ENCODE results near the gene REEP5. TPM values are rescaled to one million over a fixed set of nuclear protein-coding genes. Genes with fewer than 3 reads are reported as not detected.

Gene REEP5
- total and polyA plus RNA-seq, 7 experiments from 2014 or later = 16.4 to 83.9 (median 30.0) TPM

GRCh38 chr5:112846556-112846955, 75.5 kb downstream of the REEP5 start:
- Mint-ChIP-seq H3K27me3 (peaks cover 0 to 11% (median 4%) of the 10 kb centered on the region in 5 donors), H3K9me3 (peaks cover 0 to 3% (median 0%) of the 10 kb centered on the region in 11 donors), H3K4me1 (peaks cover 4 to 8% (median 6%) of the 10 kb centered on the region in 7 donors), H3K4me3 (no peak overlapping the region), H3K27ac (peak overlapping the region in 1 of 9 donors; percentile 11), H3K36me3 (peaks cover 0 to 11% (median 0%) of the 10 kb centered on the region in 5 donors)
- Histone ChIP-seq H3K9me3 (ENCODE audit: control insufficient read depth in 2 of 3, low read length in 3 of 3) (no peaks in the 10 kb centered on the region), H3K36me3 (ENCODE audit: control insufficient read depth in 2 of 3, insufficient read depth in 3 of 3, low read length in 3 of 3) (no peaks in the 10 kb centered on the region), H3K4me1 (ENCODE audit: control insufficient read depth in 2 of 2, insufficient read depth in 2 of 2, low read length in 2 of 2) (no peaks in the 10 kb centered on the region), H3K27ac (ENCODE audit: low read depth, low read length) (no peak overlapping the region), H3K4me3 (ENCODE audit: low read length) (no peak overlapping the region), H3K27me3 (ENCODE audit: control insufficient read depth in 2 of 2, insufficient read depth in 2 of 2, low read length in 2 of 2) (no peaks in the 10 kb centered on the region)
- ChIA-PET CTCF (interaction anchor here (0.8 kb wide), 1 partner anchor 1676 kb away, joined by 3 read pairs; no protein-coding TSS in a partner anchor), POLR2A (no interaction called here)
- ATAC-seq (no peak), DNase-seq (no peak)
- intact Hi-C loops (cut with micrococcal nuclease) = loop anchor here in 1 of 2 donors (10.0 kb wide), 1 partner anchor 488 kb away; no protein-coding TSS in a partner anchor

- Mint-ChIP-seq H3K9me3 (peaks cover 0 to 3% (median 0%) of the 10 kb centered on the region in 11 donors), H3K27me3 (peaks cover 0 to 3% (median 0%) of the 10 kb centered on the region in 5 donors), H3K27ac (peak overlapping the region in 3 of 9 donors; percentile 3 to 35 (median 4)), H3K4me1 (peaks cover 4 to 8% (median 6%) of the 10 kb centered on the region in 7 donors), H3K36me3 (peaks cover 0 to 27% (median 8%) of the 10 kb centered on the region in 5 donors), H3K4me3 (no peak overlapping the region)
- H3K4me1 ChIP-seq (ENCODE audit: control insufficient read depth in 2 of 2, insufficient read depth in 2 of 2, low read length in 2 of 2) = no peaks in the 10 kb centered on the region
- H3K36me3 ChIP-seq (ENCODE audit: control insufficient read depth in 2 of 3, insufficient read depth in 3 of 3, low read length in 3 of 3) = no peaks in the 10 kb centered on the region
- no peak overlapping the region for H3K27ac ChIP-seq (ENCODE audit: low read depth, low read length)
- ChIA-PET POLR2A (no interaction called here), CTCF (no interaction called here)
- H3K9me3 ChIP-seq (ENCODE audit: control insufficient read depth in 2 of 3, low read length in 3 of 3) = no peaks in the 10 kb centered on the region
- H3K27me3 ChIP-seq (ENCODE audit: control insufficient read depth in 2 of 2, insufficient read depth in 2 of 2, low read length in 2 of 2) = no peaks in the 10 kb centered on the region
- intact Hi-C loops (cut with micrococcal nuclease) = loop anchor here in 1 of 2 donors (10.0 kb wide), 1 partner anchor 490 kb away; no protein-coding TSS in a partner anchor
- ATAC-seq (no peak), DNase-seq (no peak)
- H3K4me3 ChIP-seq (ENCODE audit: low read length) = no peak overlapping the region
These were observed 77.5 kb downstream of the REEP5 start for GRCh38 chr5:112844489-112844888.

GRCh38 chr5:112833971-112834370, 88.1 kb downstream of the REEP5 start:
- no peak for DNase-seq
- ATAC-seq = no peak
- intact Hi-C loops (cut with micrococcal nuclease) = no loop called here
- peaks cover 0 to 6% (median 0%) of the 10 kb centered on the region in 7 donors for H3K4me1 Mint-ChIP-seq
- ChIA-PET POLR2A (no interaction called here), CTCF (interaction anchor here (0.9 kb wide), 1 partner anchor 77 kb away, joined by 4 read pairs; no protein-coding TSS in a partner anchor)
- H3K27ac Mint-ChIP-seq = no peak overlapping the region
- H3K27me3 ChIP-seq (ENCODE audit: control insufficient read depth in 2 of 2, insufficient read depth in 2 of 2, low read length in 2 of 2) = no peaks in the 10 kb centered on the region
- H3K4me3 Mint-ChIP-seq = no peak overlapping the region
- no peaks in the 10 kb centered on the region for H3K27me3 Mint-ChIP-seq
- no peak overlapping the region for H3K4me3 ChIP-seq (ENCODE audit: low read length)
- no peaks in the 10 kb centered on the region for H3K4me1 ChIP-seq (ENCODE audit: control insufficient read depth in 2 of 2, insufficient read depth in 2 of 2, low read length in 2 of 2)
- peaks cover 7 to 39% (median 9%) of the 10 kb centered on the region in 3 experiments for H3K36me3 ChIP-seq (ENCODE audit: control insufficient read depth in 2 of 3, insufficient read depth in 3 of 3, low read length in 3 of 3)
- no peak overlapping the region for H3K27ac ChIP-seq (ENCODE audit: low read depth, low read length)
- H3K9me3 Mint-ChIP-seq = no peaks in the 10 kb centered on the region
- H3K36me3 Mint-ChIP-seq = peaks cover 11 to 61% (median 29%) of the 10 kb centered on the region in 5 donors
- H3K9me3 ChIP-seq (ENCODE audit: control insufficient read depth in 2 of 3, low read length in 3 of 3) = no peaks in the 10 kb centered on the region

- ChIA-PET POLR2A (no interaction called here), CTCF (no interaction called here)
- Mint-ChIP-seq H3K27me3 (no peaks in the 10 kb centered on the region), H3K36me3 (peaks cover 0 to 54% (median 13%) of the 10 kb centered on the region in 5 donors), H3K27ac (no peak overlapping the region), H3K4me1 (peaks cover 0 to 6% (median 0%) of the 10 kb centered on the region in 7 donors), H3K4me3 (no peak overlapping the region), H3K9me3 (no peaks in the 10 kb centered on the region)
- Histone ChIP-seq H3K4me3 (ENCODE audit: low read length) (no peak overlapping the region), H3K4me1 (ENCODE audit: control insufficient read depth in 2 of 2, insufficient read depth in 2 of 2, low read length in 2 of 2) (no peaks in the 10 kb centered on the region), H3K36me3 (ENCODE audit: control insufficient read depth in 2 of 3, insufficient read depth in 3 of 3, low read length in 3 of 3) (peaks cover 0 to 34% (median 0%) of the 10 kb centered on the region in 3 experiments), H3K9me3 (ENCODE audit: control insufficient read depth in 2 of 3, low read length in 3 of 3) (no peaks in the 10 kb centered on the region), H3K27ac (ENCODE audit: low read depth, low read length) (no peak overlapping the region), H3K27me3 (ENCODE audit: control insufficient read depth in 2 of 2, insufficient read depth in 2 of 2, low read length in 2 of 2) (no peaks in the 10 kb centered on the region)
- intact Hi-C loops (cut with micrococcal nuclease) = no loop called here
- no peak for ATAC-seq
- no peak for DNase-seq
These were observed 91.6 kb downstream of the REEP5 start for GRCh38 chr5:112830378-112830777.

Other genes starting within 250 kb of the REEP5 start
- gene APC, start 184.3 kb downstream of the REEP5 start, total RNA-seq = 10 to 100 TPM; 25.1 to 53.2 (median 37.6) TPM
- 10 to 100 TPM; 18.8 to 34.5 TPM for gene APC, start 184.3 kb downstream of the REEP5 start, polyA plus RNA-seq
- 10 to 100 TPM; 34.2 to 70.9 (median 41.5) TPM for gene SRP19, start 60.9 kb downstream of the REEP5 start, total RNA-seq
- 100 to 1,000 TPM; 113 to 115 TPM for gene SRP19, start 60.9 kb downstream of the REEP5 start, polyA plus RNA-seq
- 100 to 1,000 TPM in 1 of 5 experiments, 10 to 100 TPM in 4; 60.2 to 101 (median 85.1) TPM for gene DCP2, start 54.6 kb upstream of the REEP5 start, total RNA-seq
- 10 to 100 TPM; 50.7 to 55.8 TPM for gene DCP2, start 54.6 kb upstream of the REEP5 start, polyA plus RNA-seq